GM08714 (cell line): Measurements from ENCODE around the gene SPATA3.
"Not testable (repeated sequence)": the region's sequence is repeated elsewhere in the genome, so short reads cannot be mapped to it uniquely, and the experiment has no call there.

Experiments used
- H3K4me3 ChIP-seq: fragments of 200-500 bp; sonication (Bioruptor generic); 2 replicates; pipeline ENCODE4 v1.5.1; 2014; ENCODE audit warnings: mild to moderate bottlenecking, low read length, inconsistent platforms
- ZNF274 ChIP-seq: IDR thresholded peaks from 2 replicates; pipeline ENCODE4 v1.6.1; 2012; ENCODE audit warnings: mild to moderate bottlenecking, low read depth, low read length

The SPATA3 gene

GRCh38 chr2:230999477-230999876 is 3.6 kb downstream of the SPATA3 start:
- no peak for TF ChIP-seq ZNF274
- H3K4me3 ChIP-seq = no peak overlapping the region

GRCh38 chr2:231000211-231000904 is 4.4 kb downstream of the SPATA3 start:
- no peak for TF ChIP-seq ZNF274
- no peak overlapping the region for H3K4me3 ChIP-seq

DNA sequence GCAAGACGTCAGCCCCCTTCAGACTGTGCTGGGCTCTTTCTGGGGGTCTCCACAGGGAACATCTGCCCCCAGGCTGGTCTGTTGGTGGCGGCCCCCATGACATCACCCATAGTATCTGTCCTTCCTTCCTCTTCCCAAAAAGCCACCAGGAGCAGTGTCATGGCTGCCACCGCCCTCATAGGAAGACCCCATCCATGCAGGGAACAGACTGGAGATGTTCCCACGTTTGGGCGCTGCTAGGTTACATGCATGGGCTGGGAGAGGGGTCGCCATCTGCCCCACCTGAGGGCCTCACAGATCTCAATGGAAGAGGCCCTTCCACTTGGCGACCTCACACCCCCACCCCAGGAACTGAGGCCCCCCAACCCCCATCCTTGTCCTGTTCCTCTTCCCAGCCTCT is 5.1 kb downstream of the SPATA3 start:
- TF ChIP-seq ZNF274 = no peak
- H3K4me3 ChIP-seq = no peak overlapping the region

GRCh38 chr2:231001921-231002320 is 6.0 kb downstream of the SPATA3 start:
- no peak overlapping the region for H3K4me3 ChIP-seq
- TF ChIP-seq ZNF274 = no peak

- H3K4me3 ChIP-seq = no peak overlapping the region
- no peak for TF ChIP-seq ZNF274
These were observed 6.7 kb downstream of the SPATA3 start for GRCh38 chr2:231002641-231003040.

DNA sequence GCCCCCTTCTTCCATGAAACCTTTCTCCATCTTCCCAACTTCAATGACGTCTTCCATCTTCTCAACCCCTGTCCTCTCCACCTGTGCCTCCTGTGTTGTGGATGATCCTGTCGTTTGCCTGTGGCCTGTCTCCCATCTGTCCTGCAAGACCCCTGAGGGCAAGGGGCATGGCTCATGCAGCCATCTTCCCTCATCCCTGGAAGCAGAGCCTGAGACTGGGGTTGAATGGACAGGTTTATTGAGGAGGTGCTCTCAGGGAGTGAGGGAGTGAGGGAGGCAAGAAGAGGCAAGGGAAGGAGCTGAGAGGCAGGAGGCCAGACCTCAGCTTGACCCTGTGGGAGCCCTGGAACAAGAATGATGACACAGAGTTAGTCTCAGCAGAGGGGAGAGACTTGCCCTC is 7.3 kb downstream of the SPATA3 start:
- no peak for TF ChIP-seq ZNF274

DNA sequence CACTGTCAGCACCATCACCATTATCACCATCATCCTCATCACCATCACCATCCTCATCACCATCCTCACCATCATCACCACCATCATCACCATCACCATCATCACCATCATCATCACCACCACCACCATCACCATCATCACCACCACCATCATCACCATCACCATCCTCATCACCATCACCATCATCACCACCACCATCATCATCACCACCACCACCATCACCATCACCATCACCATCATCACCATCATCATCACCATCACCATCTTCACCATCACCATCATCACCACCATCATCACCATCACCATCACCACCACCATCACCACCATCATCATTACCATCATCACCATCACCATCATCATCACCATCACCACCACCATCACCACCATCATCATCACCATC is 9.0 kb downstream of the SPATA3 start:
- not testable (repeated sequence) for H3K4me3 ChIP-seq

More for the DNA sequence above, 7.3 kb downstream of the SPATA3 start:
- H3K4me3 ChIP-seq = no peak overlapping the region

- H3K4me3 ChIP-seq = no peak overlapping the region
- no peak for TF ChIP-seq ZNF274
These were observed 11.6 kb downstream of the SPATA3 start for GRCh38 chr2:231007286-231008098.

GRCh38 chr2:231008131-231008530 is 12.2 kb downstream of the SPATA3 start:
- no peak for TF ChIP-seq ZNF274
- no peak overlapping the region for H3K4me3 ChIP-seq

GRCh38 chr2:231009236-231009919 is 13.5 kb downstream of the SPATA3 start:
- no peak overlapping the region for H3K4me3 ChIP-seq
- no peak for TF ChIP-seq ZNF274

GRCh38 chr2:231010201-231010730 is 14.3 kb downstream of the SPATA3 start:
- H3K4me3 ChIP-seq = no peak overlapping the region
- TF ChIP-seq ZNF274 = no peak

- no peak overlapping the region for H3K4me3 ChIP-seq
- no peak for TF ChIP-seq ZNF274
These were observed 15.6 kb downstream of the SPATA3 start for GRCh38 chr2:231011526-231011925.

- H3K4me3 ChIP-seq = no peak overlapping the region
- TF ChIP-seq ZNF274 = no peak
These were observed 16.5 kb downstream of the SPATA3 start for GRCh38 chr2:231012463-231012862.

- TF ChIP-seq ZNF274 = no peak
These were observed 17.9 kb downstream of the SPATA3 start for GRCh38 chr2:231013820-231014219.

More at GRCh38 chr2:231013820-231014219, 17.9 kb downstream of the SPATA3 start:
- no peak overlapping the region for H3K4me3 ChIP-seq
